Right ventricle myocardium superior (tissue), 1 donor: Measurements from ENCODE around the gene CHI3L1. TPM values are rescaled to one million over a fixed set of nuclear protein-coding genes. Genes with fewer than 3 reads are reported as not detected.

ENCODE experiments used
- ATAC-seq: fragments of 200-7000 bp; cut with Tn5 transposase; one replicate; pipeline ENCODE4 v1.9.1; 2020; ENCODE audit warnings: mild to moderate bottlenecking; ENCODE audit not compliant: poor library complexity
- DNase-seq: peaks from one replicate; pipeline ENCODE4 v3.0.0-alpha.2; 2020
- intact Hi-C: fragments of 100-400 bp; cut with DNase I; formaldehyde crosslinking; loops from one replicate; pipeline ENCODE4 v1.11.2; 2022
- total RNA-seq: library from RNA; stranded (reverse); fragmentation: NEBNext Ultra II Directional; extraction: Animal tissue kit (Norgen Biotek cat#: 25700); gene quantifications from one replicate; pipeline ENCODE4 v1.2.1, GENCODE V29; 2021
- donor health status: DM: no; HTN: yes; CAD: no; lungs with severe emphysema.

The CHI3L1 gene
- total RNA-seq, 1 donor from 2014 or later = 0.32 TPM

DNA sequence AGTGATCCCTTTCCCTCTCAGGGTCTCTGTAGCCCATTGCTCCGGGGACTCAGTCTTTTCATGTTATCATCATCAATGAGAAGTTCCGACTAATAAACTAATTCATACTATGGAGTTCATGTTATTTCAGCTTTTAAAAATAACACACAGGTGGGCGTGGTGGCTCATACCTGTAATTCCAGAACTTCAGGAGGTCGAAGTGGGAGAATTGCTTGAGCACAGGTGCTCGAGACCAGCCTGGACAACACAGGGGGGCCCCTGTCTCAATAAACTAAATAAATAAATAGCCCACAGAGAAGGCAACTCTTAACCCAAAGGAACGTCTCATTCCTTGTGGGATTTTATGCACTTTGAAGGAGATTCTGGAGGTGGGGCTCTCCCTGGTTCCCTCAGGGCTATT lies 25.3 kb downstream of the CHI3L1 start:
- no peak for DNase-seq
- ATAC-seq = no peak
- intact Hi-C loops = no loop called here

GRCh38 chr1:203159844-203160243 lies 26.7 kb downstream of the CHI3L1 start:
- intact Hi-C loops = no loop called here
- no peak for ATAC-seq
- no peak for DNase-seq

- intact Hi-C loops = no loop called here
- ATAC-seq = no peak
- DNase-seq = no peak
Observed at GRCh38 chr1:203158960-203159665, 27.4 kb downstream of the CHI3L1 start.

- no peak for ATAC-seq
- intact Hi-C loops = no loop called here
Observed at GRCh38 chr1:203158423-203158822, 28.1 kb downstream of the CHI3L1 start.

GRCh38 chr1:203156280-203156679 lies 30.2 kb downstream of the CHI3L1 start:
- DNase-seq (no peak), ATAC-seq (no peak)
- intact Hi-C loops = no loop called here

More at GRCh38 chr1:203158423-203158822, 28.1 kb downstream of the CHI3L1 start:
- DNase-seq = no peak

DNA sequence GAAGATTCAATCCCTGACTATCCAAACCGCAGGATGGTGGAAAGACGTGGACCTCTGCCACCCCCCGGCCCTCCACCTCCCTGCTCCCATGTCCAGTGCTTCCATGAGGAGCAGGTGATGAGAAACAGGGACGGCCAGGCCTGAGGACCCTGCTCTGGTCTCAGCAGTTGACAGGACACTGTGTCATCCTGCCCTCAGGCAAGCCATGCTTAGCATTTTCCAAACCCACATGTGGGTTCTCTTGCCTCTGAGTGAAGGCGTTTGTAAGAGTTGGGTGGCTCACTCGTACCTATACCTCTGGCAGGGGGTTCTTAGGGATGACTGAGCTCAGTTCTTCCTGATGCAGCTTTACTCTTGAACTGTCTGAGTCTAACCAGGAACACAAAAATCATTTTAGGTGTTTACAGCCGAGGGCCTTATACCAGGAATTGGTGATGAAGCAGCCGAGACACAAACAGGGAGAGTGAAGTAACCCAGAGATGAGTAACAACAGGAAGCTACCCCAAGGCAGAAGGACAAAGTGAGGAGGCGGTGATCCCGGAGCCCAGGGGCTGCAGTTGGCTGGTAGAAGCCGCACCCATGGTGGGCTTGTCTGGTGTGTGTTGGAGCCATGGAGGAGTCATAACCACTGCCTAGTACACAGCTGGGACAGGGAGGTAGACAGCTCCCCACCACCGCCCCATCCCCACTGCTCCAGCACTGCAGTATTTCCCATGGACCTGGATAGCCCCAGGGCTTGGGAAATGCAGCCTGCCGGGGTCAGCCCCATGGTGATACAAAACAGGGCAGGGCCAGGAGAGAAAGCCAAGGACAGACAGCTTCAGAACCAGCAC lies 32.3 kb downstream of the CHI3L1 start:
- ATAC-seq (no peak), DNase-seq (no peak)
- intact Hi-C loops = no loop called here

DNA sequence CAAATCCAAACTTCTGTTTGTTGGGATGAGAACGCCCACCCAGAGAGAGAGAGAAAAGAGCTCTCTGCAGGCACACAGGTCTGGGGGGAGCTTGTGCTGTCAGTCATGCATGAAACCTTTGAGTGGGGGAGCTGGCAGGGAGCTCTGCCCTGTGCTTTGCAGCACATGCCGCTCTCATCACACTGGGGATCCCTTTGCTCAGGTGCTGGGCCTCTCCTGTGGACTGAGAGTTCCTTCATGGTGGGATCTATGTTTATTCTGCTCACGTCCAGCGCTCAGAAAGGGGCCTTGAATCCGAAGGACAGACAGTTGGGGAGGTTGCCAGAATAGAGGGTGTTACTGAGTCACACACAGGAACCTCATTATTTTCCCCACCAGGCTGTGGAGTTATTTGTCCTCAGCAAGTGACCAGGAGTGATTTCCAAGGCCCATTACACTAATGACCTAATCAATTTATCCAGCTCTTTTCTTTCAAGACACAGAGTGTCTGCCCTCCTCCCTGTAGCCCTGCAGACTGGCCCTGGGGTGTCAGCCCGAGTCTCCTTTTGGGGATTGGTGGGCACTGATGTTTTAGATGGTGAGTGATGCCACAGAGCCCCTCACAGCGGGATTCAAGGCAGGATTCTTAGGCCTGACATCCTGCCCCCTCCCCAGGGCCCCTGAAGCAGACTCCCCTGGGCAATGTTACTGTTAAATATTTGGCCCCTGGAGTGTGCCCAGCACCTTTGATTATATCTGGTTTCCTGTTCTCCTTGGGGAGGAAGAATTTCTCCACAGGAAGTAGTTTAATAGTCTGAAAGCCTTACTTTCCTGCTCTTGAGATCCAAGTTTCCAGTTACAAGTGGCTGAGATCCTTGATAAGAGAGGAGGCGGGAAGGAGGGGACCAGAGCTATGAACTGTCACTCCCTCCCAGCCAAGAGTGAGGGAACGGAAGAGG lies 33.2 kb downstream of the CHI3L1 start:
- intact Hi-C loops = no loop called here
- no peak for ATAC-seq

GRCh38 chr1:203152158-203153034 lies 34.1 kb downstream of the CHI3L1 start:
- intact Hi-C loops = no loop called here
- ATAC-seq = no peak
- no peak for DNase-seq

More for the DNA sequence above, 33.2 kb downstream of the CHI3L1 start:
- no peak for DNase-seq

- ATAC-seq = no peak
- intact Hi-C loops = no loop called here
- no peak for DNase-seq
Observed at GRCh38 chr1:203151362-203152157, 34.9 kb downstream of the CHI3L1 start.

DNA sequence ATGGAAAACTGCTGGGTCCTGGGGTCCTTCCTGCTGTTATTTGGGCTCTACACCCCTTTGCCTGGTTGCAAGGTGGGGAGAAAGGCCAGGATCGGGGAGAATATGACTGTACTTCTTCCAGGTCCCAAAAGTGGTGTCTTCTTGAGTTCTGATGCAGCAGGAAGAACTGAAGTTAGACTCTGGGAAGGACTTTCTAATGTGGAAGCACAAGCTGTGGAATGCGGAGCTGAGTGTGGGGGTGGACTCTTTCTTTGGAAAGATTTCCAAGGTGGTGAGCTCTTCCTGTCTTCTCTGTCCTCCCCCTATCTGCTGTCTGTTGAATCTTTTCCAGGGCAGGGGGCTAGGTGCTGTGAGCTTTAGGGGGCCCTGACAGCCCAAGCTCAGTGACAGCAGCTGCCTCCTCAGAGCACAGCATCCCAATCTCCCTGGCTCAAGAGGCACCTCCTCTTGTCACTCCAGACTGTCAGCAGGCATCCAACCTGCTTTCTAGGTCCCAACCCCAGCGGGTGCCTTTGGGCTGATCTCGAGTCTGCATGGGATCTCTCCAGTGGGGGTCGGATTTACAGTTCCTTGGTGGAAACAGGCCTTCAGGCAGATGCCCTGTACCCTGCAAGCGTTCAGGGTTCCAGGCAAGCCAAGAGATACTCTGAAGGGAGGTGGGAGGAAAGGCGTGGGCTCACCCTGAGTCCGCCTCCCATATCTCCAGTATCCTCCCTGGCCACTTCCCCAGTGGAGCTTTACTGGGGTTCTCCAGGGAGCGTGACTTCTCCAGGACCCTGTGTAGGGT lies 35.8 kb downstream of the CHI3L1 start:
- ATAC-seq (no peak), DNase-seq (no peak)
- intact Hi-C loops = no loop called here

- ATAC-seq (no peak), DNase-seq (no peak)
- intact Hi-C loops = no loop called here
Observed at GRCh38 chr1:203149188-203149840, 37.2 kb downstream of the CHI3L1 start.

GRCh38 chr1:203148579-203148978 lies 37.9 kb downstream of the CHI3L1 start:
- DNase-seq (no peak), ATAC-seq (no peak)
- intact Hi-C loops = no loop called here

DNA sequence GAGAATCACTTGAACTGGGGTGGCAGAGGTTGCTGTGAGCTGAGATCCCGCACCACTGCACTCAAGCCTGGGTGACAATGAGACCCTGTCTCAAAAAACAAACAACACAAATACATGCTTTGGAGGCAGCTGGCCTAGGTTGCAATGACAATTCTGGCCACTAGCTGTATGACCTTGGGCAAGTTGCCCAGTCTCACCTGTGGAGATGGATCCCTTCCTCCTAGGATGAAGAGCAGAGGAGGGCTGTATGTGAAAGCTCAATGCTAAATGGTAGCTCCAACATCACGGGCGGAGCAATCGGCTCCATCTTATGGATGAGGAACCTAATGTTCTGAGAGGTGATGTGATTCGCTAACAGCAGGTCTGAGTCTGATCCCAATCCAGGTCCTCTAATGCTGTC lies 38.4 kb downstream of the CHI3L1 start:
- ATAC-seq (no peak), DNase-seq (no peak)
- intact Hi-C loops = no loop called here

DNA sequence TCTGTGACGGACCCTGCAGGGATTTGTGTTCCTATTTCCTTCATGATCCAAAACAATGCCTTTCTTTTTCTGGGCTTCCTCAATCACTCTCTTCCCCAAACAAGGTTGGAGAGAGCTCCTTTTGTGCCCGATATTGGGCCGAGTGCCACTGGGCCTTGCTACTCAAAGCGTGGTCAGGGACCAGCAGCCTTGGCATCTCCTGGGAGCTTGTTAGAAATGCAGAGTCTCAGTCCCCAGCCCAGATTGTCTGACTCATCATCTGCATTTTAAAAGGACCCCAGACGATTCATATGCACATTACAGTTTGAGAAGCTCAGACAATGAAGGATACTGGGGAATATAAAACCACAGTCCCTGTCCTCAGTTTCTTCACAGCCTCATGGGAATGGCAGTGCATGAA lies 39.1 kb downstream of the CHI3L1 start:
- no peak for DNase-seq
- ATAC-seq = no peak
- intact Hi-C loops = no loop called here

DNA sequence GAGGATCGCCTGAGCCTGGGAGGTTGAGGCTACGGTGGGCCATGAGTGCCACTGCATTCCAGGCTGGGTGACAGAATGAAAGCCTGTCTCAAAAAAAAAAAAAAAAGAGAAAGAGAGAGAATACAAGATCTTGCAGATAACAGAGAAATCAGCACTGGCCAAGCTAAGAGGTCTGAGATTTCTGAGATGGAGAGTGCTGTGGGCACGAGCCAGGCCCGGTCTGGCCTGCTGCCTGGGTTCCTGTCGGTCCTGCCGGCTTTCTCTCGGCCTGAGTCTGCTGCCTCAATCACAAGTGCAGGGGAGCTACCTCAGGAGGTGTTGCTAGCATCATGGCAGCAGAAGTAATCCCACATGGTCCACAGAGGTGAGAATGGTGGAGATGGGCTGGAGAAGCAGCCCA lies 40.0 kb downstream of the CHI3L1 start:
- ATAC-seq = no peak
- intact Hi-C loops = no loop called here

GRCh38 chr1:203146042-203146369 lies 40.5 kb downstream of the CHI3L1 start:
- DNase-seq = no peak
- intact Hi-C loops = no loop called here
- ATAC-seq = no peak

More for the DNA sequence above, 40.0 kb downstream of the CHI3L1 start:
- no peak for DNase-seq
